ENCODE data around the gene TTC34. TPM values are rescaled to one million over a fixed set of nuclear protein-coding genes. Genes with fewer than 3 reads are reported as not detected.

TTC34 gene
- polyA plus RNA-seq, 3 donors, result 0.90 to 2.1 (median 0.98) TPM

DNA sequence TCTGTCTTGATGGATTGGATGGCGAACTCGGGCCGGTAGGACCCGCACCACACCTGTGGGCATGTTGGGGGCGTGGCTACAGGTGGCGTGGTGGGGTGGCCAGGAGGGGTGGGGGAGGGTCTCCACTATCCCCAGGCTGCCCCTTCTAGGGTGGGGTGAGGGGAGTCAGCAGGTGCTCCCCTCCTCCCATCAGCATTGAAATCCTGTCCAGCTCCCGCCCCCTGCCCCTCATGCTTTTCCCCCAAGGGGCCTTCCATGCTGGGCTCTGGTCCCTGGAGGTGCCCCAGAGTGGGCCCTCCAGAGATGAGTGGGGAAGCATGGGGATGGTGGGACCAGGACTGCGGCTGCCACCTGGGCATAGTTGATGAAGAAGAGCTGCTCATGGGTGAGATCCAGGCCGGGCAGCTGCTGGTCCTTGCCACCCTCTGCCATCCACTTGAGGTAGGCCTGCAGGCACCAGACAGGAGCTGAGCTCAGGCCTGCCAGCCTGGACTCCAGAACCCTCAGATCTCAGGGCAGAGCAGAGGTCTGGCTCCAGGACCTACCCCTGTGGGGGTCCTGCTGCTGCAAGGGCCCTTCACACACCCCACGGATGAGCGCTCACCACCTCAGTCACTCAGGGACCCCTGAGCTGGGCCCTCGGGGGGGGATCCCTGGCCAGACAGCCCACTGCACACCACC lies 209.8 kb downstream of the TTC34 start:
- DNase-seq (ENCODE audit: extremely low read depth in 1 of 11, low read depth in 9 of 11, low spot score in 4 of 11), result no peak

DNA sequence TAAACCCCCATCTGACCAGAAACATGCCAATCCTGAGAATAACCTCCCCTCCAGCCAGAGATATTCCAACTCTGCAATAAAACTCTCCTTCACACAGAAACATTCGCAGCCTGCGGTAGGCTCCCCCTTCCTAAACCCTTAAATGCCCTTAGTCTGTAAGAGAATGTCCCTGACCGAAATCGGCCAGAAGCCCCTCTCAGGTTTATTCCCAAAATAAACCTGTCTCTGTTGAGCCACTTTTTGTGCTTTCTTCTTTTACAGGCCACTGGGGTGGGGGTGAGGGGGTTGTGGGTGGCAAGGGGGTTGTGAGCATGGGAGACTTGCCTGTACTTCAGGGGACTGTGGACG lies 210.3 kb downstream of the TTC34 start:
- DNase-seq (ENCODE audit: extremely low read depth in 1 of 11, low read depth in 9 of 11, low spot score in 4 of 11), result no peak

DNA sequence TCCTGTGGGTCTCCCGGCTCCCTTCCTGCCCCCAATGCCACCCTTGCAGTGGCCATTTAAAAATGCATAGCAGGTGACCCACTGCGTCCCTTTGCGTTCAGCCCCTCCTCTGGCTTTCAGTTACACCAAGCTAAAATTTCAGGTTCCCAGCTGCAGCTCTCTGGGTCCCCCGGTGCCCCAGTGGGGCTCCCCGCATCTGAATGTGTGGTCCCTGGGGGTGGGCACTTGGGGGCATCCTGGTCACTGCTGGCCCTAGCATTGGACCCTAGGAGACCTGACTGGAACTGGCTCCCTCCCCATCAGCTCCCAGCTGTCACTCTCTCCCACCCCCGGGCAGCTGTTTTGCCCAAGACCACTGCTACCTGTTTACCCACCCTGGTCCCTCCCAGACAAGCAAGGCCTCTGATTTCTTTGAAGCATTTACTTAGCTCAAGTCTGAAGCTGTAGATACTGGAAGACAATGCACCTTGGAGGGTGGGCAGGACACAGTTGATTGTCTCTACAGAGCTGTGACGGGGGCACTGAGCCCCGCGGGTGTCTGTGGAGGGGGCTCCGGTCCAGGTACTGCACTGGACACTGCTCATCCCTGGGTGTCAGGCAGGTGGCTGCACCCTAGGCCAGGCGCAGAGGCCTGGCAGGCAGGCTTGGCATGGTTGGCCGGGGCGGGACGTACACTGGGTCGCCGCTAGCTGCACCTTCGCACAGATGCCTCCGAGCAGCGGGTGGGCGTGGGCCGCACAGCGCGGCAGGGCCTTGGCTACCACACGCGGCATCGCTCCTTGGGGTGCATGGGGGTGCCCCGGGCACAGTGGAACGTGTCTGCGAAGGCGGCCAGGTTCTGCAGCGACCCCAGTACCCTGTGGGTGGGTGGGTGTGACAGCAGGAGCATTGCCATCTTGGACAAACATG lies 211.0 kb downstream of the TTC34 start:
- no peak for DNase-seq (ENCODE audit: extremely low read depth in 1 of 11, low read depth in 9 of 11, low spot score in 4 of 11)

DNA sequence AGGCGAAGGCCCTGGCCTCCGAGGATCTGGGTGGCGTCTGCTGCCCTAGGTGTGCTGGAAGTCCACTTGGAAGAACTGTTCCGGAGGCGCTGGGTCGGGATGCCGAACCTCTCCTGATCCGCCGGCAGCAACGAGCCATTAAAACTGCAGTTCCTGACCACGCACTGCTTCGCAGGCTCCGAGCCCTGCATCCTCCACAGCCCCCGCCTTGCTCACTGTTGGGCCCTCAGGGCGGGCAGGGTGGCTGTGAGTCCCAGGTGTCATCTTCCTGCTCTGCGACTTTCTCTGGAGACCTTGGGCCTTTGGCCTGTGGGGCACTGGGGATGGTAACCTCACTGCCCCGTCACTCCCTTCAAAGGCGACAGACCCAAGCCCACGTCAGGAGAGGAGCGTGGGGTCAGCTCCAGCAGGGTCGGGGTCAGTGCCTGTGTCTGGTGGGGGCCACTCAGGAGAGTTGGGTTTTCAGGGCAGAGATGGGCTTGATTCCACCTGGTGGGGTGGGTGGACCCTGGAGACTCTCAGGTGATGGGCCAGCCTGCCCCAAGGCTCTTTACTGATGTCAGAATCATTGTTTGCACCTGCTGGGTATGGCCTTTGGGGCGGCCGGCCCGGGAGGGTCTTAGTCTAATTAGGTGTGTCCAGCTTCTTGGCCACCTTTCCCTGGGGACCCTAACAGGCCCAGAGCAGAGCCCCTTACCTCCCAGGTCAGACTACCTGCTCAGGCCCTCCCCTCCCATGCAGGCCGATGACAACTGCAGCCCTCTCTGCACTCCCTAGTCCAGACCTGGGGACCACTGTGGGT lies 211.9 kb downstream of the TTC34 start:
- no peak for DNase-seq (ENCODE audit: extremely low read depth in 1 of 11, low read depth in 9 of 11, low spot score in 4 of 11)

DNA sequence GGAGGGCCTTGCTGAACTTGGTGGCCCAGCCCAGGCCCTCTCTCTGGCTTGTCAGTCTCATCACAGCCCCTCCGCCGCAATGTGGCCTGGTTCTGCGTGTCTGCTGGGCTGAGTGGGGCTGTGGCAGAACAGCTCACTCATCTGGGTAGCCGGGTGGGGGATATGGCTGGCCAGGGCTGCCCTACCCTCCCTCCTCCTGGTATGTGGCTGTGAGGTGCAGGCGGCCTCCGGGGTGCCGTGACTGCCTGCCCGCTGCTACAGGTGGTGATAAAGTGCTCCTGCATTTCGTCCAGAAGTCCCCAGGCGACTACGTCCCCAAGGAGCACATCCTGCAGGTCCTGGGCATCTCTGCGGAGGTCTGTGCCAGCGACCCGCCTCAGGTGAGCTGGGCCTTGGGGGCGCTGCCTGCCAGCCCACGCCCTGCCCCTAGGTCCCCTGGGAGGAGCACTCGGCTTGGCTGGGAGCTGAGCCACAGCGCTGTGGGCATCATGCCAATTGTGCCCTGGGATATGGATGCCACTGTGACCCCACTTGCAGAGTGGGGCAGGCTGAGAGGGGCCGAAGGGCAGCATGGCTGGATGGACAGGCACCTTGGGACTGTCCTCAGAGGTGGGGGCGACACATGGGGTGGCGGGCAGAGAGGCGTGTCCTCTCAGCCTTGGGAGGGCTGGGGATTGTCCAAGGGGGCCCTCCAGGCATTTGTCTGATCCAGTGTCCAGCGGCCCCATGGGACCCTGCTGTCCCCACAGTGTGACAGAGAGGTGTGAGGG lies 212.6 kb downstream of the TTC34 start:
- DNase-seq (ENCODE audit: extremely low read depth in 1 of 11, low read depth in 9 of 11, low spot score in 4 of 11), result no peak

DNA sequence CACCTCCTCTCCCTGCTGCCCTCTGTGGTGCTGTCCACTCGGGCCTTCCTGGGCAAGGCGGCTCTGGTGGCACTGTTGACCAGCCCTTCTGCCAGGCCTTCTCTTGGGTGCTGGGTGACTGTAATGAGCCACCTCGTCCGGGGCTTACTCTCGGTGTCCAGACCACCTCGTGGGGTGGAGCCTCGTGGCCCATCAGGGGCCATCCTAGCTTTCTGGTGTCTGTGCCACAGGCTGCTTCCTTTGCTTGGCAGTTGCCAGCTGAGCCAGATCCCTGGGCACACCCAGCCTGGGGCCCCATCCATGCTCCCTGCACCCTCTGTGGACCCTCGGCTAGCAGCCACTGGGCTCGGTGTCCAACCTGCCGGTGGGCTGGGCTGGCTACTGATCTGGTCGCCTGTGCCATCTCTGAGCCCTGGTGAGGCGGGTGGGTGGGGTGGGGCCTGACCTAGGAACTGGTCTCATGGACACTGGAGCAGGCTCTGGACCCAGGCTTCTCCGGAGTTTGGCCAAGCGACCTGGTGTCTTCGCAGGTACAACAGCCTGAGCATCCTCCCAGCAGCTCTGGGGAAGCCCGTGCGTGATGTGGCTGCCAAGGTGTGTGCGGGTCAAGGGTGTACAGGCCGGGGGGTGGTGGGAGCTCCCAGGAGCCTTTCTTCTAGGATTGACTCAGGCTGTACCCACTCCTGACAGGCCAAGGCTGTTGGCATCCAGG lies 213.5 kb downstream of the TTC34 start:
- DNase-seq (ENCODE audit: extremely low read depth in 1 of 11, low read depth in 9 of 11, low spot score in 4 of 11), result no peak

DNA sequence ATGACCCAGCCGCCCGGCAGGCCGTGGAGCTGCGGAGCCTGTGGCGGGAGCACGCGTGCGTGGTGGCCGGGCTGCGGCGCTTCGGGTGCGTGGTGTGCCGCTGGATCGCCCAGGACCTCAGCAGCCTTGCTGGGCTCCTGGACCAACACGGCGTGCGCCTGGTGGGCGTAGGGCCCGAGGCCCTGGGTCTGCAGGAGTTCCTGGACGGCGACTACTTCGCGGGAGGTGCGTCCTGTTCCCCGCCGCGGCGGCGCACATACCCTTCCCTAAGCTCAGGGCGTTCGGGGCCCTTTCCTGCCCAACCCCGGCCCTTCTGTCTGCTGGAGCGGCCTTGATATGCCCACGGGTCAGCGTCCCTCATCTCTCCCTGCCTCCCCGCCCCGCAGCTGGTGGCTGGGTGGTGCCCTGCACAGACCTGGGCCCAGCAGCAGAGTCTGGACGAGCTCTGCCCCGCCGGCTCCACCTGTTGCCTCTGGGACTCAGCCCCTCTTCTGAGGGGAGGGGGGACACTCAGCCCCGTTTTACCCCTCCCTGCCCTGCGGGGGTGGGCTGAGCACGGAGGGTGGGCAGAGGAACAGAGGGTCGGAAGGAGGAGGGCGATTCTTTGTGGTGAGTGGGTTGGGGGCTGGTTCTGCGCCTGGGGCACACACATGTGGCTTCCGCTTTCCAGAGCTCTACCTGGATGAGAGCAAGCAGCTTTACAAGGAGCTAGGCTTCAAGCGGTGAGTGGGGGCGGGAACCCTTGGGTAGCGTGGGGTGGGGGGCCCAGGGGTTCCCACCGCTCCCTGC lies 214.2 kb downstream of the TTC34 start:
- no peak for DNase-seq (ENCODE audit: extremely low read depth in 1 of 11, low read depth in 9 of 11, low spot score in 4 of 11)

DNA sequence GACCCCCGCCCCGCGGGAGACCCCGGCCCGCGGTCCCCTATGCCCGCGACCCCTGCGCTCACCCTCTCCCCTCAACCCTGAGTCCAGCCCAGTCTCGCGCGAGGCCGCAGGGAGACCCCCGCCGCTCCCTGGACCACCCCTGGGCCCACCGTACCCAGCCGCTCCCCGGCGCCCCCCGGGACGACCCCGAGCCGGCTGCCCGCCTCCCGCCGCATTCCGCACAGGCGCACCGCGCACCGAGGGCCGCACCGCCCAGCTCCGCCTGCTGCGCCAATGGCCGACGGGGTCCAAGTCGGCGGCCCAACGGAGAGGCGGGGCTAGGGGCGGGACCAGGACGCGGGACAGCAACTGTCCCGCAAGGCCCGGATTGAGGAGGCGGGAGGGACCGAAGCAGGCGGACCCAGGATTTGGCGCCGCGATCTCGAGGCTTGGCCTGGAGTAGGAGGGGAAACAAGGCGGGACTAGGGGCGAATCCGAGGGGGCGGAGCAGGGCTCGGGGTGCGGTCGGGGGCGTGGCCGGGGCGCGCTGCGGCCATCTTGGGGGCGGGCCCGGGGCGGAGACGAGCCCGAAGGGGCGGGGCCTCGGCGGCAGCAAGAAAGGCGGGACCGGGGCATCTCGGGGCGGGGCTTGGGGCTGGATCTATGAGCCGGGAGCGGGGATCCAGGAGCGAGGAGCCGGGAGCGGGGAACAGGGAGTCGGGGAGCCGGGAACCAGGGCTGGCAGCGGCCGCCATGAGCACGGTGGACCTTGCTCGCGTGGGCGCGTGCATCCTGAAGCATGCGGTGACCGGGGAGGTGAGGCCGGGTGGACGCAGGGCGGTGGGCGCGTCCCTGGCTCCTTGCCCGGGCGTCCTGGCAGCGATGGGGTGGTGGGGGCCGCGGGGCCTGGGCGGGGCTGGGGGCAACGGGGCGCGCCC lies 215.1 kb downstream of the TTC34 start, which contains the start of gene PRXL2B:
TSS of gene PRXL2B (plus strand) at position 624 of the 917 bp plus-strand sequence. CDS start at position 733, 109 bp downstream.
- DNase-seq (ENCODE audit: extremely low read depth in 1 of 11, low read depth in 9 of 11, low spot score in 4 of 11), result peak; percentile 91 to 98 (median 97)

Other genes with a start within 250 kb of the TTC34 start
- gene TNFRSF14, start 245.3 kb downstream of the TTC34 start, polyA plus RNA-seq (ENCODE audit: insufficient read length in 3 of 3), result 10 to 100 TPM; 16.5 to 37.2 (median 20.9) TPM
- gene PRXL2B, start 214.9 kb downstream of the TTC34 start, polyA plus RNA-seq (ENCODE audit: insufficient read length in 3 of 3), result 10 to 100 TPM; 36.1 to 45.8 (median 43.5) TPM
- 1 to 10 TPM; 1.9 to 2.9 (median 2.8) TPM for gene MMEL1, start 168.7 kb downstream of the TTC34 start, polyA plus RNA-seq (ENCODE audit: insufficient read length in 3 of 3)
- gene ACTRT2, start 219.8 kb upstream of the TTC34 start, polyA plus RNA-seq (ENCODE audit: insufficient read length in 3 of 3), result not detected